Measurements from ENCODE around the gene CEP164.

The CEP164 gene

DNA sequence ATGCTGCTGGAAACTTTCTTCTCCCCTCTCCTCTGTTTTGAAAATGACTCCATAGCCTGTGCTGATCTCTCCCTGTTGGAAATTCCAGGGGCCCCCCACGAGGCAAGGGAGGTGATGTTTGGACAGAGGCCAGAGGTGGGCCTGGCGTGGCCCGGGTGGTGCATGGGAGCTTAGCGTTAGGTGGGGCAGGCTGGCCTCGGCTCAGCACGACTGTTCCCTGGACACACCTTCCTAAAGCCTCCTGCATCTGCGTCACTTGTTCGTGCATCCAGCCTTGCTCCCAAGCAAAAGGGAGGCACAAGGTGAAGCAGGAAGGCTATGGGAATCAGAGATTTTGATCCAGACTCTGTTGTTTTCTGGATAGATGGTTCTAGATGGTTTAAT, 135.2 kb downstream of the CEP164 start:
- DNase-seq (ENCODE audit: low spot score) = no peak

All from ecto neural progenitor cell (in vitro differentiated cells).